Activated naive CD8-positive, alpha-beta T cell treated with anti-CD3 and anti-CD28 coated beads for 36 hours (primary cell): ENCODE results near the gene GPR82. TPM values are rescaled to one million over a fixed set of nuclear protein-coding genes. Genes with fewer than 3 reads are reported as not detected.
A peak's percentile ranks its signal among the peaks of the same experiment; 100 is the strongest.

ENCODE experiments used
- DNase-seq: peaks from one replicate; pipeline ENCODE4 v3.0.0; 2021
- H3K27ac Mint-ChIP-seq: one replicate; pipeline ENCODE4 v1.8.0; 2022; ENCODE audit warnings: mild to moderate bottlenecking, moderate library complexity, mixed read lengths
- H3K27me3 Mint-ChIP-seq: one replicate; pipeline ENCODE4 v1.8.0; 2022; ENCODE audit warnings: mild to moderate bottlenecking, mixed read lengths
- H3K36me3 Mint-ChIP-seq: one replicate; pipeline ENCODE4 v1.8.0; 2021; ENCODE audit warnings: mild to moderate bottlenecking, mixed read lengths
- H3K4me1 Mint-ChIP-seq: one replicate; pipeline ENCODE4 v1.8.0; 2021; ENCODE audit warnings: mixed read lengths
- H3K4me3 Mint-ChIP-seq: one replicate; pipeline ENCODE4 v1.8.0; 2022; ENCODE audit warnings: mild to moderate bottlenecking, moderate library complexity, mixed read lengths
- H3K9me3 Mint-ChIP-seq: one replicate; pipeline ENCODE4 v1.8.0; 2022; ENCODE audit warnings: mixed read lengths
- total RNA-seq, 2 experiments: library from RNA; stranded (reverse); gene quantifications; one replicate each; pipeline ENCODE4 v1.2.3, GENCODE V29; 2021

GPR82 gene
- total RNA-seq, 2 experiments from 2014 or later: 0.12 to 0.14 TPM

DNA sequence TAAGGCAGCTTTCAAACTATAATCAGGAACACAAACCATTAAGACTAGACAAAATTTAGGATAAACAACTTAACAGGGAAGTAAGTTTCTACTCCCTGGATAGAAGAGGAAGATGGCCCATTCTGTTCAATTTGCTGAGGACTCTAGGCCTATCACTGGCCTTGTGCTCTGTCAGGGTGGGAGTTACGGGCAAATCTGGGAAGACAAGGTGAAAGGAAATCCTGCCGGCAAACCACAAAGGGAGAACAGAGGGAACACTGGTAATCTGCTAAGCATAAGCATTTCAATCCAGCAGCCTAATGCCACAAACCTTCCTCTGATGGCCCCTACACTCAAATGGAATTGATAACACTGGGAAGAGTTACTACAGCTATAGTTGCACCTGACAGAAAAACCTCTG lies 8.3 kb downstream of the GPR82 start:
- no peaks in the 10 kb centered on the region for H3K27me3 Mint-ChIP-seq
- H3K4me3 Mint-ChIP-seq: no peak overlapping the region
- H3K27ac Mint-ChIP-seq: no peak overlapping the region
- peaks cover 7% of the 10 kb centered on the region for H3K36me3 Mint-ChIP-seq
- H3K4me1 Mint-ChIP-seq: peaks cover 31% of the 10 kb centered on the region
- no peaks in the 10 kb centered on the region for H3K9me3 Mint-ChIP-seq
- no peak for DNase-seq

DNA sequence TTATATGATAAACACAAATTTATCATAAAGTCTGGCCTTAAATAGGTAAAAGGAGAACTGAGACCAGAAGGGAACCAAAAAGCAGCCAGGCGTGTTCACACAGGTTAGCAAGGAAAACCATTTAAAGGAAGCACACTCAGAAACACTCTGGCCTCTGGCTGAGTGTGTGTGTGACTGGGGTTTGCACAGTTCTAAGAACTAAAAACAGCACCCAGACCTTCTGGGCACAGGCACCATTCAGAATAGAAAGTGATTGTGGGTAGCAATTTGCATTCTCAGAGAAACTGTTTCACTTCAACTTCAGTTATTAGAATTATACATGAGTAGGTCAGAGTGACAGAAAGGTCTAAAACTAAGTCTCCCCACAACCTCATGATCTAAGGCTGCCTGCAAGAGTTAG lies 10.0 kb downstream of the GPR82 start:
- DNase-seq: peak; percentile 19
- H3K27ac Mint-ChIP-seq: peak overlapping the region; percentile 92
- peak overlapping the region; percentile 32 for H3K4me3 Mint-ChIP-seq
- peaks cover 27% of the 10 kb centered on the region for H3K4me1 Mint-ChIP-seq
- H3K9me3 Mint-ChIP-seq: no peaks in the 10 kb centered on the region
- H3K27me3 Mint-ChIP-seq: no peaks in the 10 kb centered on the region
- peaks cover 5% of the 10 kb centered on the region for H3K36me3 Mint-ChIP-seq

DNA sequence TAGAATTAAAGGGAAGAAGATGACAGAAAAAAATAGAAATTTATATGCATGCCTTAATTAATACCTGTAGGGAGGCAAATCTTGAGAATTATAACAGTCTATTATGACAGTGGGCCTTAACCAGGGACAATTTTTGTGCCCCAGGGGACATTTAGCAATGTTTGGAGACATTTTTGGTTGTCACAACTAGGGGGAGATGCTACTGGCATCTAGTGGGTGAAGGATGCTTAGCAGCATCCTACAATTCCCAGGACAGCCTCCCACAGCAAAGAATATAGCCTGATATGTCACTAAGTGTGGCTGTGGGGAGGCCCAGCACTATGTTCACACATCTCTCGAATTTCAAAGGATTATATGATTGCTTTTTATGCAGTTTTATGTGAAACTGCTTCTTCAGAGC lies 10.5 kb downstream of the GPR82 start:
- Mint-ChIP-seq H3K4me3 (peak overlapping the region; percentile 32), H3K27ac (peak overlapping the region; percentile 92), H3K4me1 (peaks cover 27% of the 10 kb centered on the region), H3K27me3 (no peaks in the 10 kb centered on the region), H3K9me3 (no peaks in the 10 kb centered on the region), H3K36me3 (peaks cover 5% of the 10 kb centered on the region)
- no peak for DNase-seq

DNA sequence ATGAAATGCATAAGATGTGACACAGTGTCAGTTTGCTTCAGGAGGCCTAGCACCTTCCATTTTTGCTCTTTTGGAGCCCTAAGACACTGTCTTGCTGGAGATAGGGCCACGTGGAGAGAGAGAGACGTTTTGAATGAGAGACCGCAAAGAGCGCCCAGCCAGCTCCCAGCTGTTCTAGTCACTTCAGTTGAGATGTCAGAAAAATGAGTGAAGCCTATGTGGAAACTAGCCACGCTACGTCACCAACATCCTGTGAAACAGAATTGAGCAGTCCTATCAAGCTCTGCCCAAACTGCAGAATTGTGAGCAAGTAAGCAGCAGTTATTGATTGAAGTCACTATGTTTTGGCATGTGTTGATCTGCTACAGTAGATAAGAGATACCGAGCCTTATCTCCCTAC lies 13.1 kb downstream of the GPR82 start:
- DNase-seq: peak; percentile 10
- Mint-ChIP-seq H3K27ac (peak overlapping the region; percentile 64), H3K27me3 (no peaks in the 10 kb centered on the region), H3K4me3 (no peak overlapping the region), H3K9me3 (no peaks in the 10 kb centered on the region), H3K36me3 (peaks cover 2% of the 10 kb centered on the region), H3K4me1 (peaks cover 37% of the 10 kb centered on the region)

DNA sequence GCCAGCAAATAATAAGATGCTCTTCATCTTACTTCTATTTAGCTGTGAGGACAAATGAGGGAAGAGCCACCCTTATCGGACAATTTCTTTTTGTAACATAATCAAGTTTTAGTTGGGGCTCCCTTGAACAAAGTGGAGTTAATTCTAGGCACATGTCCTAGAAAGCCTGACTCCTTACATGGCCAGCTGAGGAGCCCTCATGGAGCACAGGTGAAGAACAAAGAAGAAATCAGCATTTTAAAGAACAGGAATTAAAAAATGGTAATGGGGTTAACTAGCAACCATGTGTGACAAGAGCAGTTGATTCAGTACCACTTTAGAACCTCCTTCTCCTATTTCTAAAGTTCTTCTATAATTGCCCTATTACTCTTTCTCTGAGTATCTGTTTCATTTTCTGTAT lies 15.9 kb downstream of the GPR82 start:
- Mint-ChIP-seq H3K4me3 (no peak overlapping the region), H3K27ac (no peak overlapping the region), H3K36me3 (peaks cover 10% of the 10 kb centered on the region), H3K4me1 (peaks cover 35% of the 10 kb centered on the region), H3K9me3 (no peaks in the 10 kb centered on the region), H3K27me3 (no peaks in the 10 kb centered on the region)
- DNase-seq: no peak

DNA sequence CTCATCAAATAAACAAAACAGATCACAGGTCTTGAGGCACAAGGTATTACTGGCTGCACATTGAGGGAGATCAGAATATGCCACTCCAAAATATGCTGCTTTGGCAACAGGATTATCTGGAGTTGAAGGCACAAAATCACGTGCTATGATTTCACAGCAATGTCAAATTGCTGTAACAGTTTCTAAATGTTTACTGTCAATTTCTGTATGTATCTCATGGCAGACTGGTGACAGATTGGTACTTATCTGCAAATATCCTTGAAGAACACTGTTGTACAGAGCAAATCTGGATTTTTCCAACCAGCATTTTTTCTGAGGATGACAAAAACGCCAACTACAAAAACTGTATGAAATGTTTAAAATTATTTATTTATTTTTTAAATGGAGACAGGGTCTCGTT lies 26.7 kb downstream of the GPR82 start:
- Mint-ChIP-seq H3K27me3 (no peaks in the 10 kb centered on the region), H3K4me3 (no peak overlapping the region), H3K27ac (no peak overlapping the region), H3K9me3 (no peaks in the 10 kb centered on the region), H3K36me3 (peaks cover 4% of the 10 kb centered on the region), H3K4me1 (peaks cover 3% of the 10 kb centered on the region)
- DNase-seq: no peak

DNA sequence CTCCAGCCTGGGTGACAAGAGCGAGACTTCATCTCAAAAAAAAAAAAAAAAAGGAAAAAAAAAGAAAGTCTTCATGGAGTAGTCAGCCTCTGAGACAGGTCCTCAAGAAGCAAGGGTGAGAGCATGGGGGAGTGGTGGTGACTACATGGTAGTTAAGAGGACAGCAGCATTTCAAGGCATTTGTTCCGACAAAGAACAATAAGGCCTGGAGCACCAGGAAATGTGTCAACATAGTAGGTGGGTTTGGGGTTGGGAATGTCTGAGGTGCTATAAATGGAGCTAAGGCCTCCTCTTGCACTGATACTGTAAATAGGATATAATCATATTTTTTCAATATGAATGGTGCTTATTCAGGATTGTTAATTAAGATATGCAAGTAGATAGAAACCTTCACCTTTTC lies 34.4 kb downstream of the GPR82 start:
- Mint-ChIP-seq H3K9me3 (no peaks in the 10 kb centered on the region), H3K4me3 (no peak overlapping the region), H3K36me3 (no peaks in the 10 kb centered on the region), H3K27me3 (no peaks in the 10 kb centered on the region), H3K4me1 (peaks cover 9% of the 10 kb centered on the region), H3K27ac (no peak overlapping the region)
- no peak for DNase-seq

DNA sequence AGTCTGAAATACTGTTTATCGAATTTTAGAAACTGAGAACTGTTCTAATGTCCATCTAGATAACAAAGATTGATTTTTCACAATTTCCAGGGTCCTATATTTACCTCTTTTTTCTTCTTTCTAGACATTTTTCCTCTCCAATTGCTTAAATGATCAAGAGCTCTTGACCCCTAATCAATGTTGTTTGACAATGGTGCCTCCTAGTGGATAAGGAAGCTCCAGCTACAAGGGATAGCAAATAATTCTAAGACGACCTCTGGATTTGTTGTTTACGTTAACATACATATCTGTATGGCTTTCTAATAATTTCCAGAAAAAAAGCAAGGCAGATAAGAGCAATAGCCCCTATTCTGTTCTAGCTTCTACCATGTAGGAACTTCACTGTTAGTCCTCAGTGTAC lies 35.8 kb downstream of the GPR82 start:
- H3K36me3 Mint-ChIP-seq: peaks cover 3% of the 10 kb centered on the region
- no peak overlapping the region for H3K27ac Mint-ChIP-seq
- no peaks in the 10 kb centered on the region for H3K9me3 Mint-ChIP-seq
- H3K4me3 Mint-ChIP-seq: no peak overlapping the region
- peaks cover 11% of the 10 kb centered on the region for H3K4me1 Mint-ChIP-seq
- no peaks in the 10 kb centered on the region for H3K27me3 Mint-ChIP-seq
- no peak for DNase-seq

DNA sequence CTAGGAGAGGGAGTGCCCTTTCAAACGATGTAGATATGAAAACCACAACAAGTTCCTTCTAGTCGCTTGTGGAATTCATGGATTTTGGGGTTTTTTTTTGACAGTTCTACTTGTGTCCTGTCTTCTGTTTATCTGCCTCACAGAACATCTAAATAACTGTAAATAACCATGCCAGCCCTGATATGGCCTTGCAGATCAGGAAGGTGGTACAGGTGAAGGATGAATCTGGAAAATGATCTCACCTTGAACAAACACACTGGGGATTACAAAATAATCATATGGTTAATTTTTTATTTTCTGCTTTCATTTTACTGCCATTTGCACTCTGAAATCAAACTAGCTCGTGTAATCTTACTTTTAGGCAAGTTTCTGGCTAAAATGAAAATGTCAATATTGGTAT lies 37.2 kb downstream of the GPR82 start:
- H3K4me1 Mint-ChIP-seq: peaks cover 11% of the 10 kb centered on the region
- no peak overlapping the region for H3K4me3 Mint-ChIP-seq
- H3K9me3 Mint-ChIP-seq: no peaks in the 10 kb centered on the region
- H3K27ac Mint-ChIP-seq: no peak overlapping the region
- H3K36me3 Mint-ChIP-seq: peaks cover 3% of the 10 kb centered on the region
- no peaks in the 10 kb centered on the region for H3K27me3 Mint-ChIP-seq
- no peak for DNase-seq

DNA sequence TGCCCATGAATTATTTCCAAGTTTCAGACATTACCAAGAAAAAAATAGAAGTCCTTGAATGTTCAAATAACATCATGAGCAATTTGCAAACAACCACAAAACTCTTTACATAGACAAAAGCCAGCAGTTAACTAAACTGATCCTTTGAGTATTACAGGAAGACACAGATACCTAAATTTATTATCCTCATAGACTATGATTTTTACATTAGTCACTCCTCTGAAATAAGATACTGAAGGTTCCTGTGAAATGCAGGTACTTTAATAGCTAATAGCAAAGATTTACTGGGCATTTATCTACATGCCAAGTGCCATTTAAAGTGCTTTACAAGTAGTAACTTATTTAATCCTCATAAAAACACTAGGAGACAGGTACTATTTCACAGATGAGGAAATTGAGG lies 37.7 kb downstream of the GPR82 start:
- Mint-ChIP-seq H3K36me3 (peaks cover 3% of the 10 kb centered on the region), H3K4me1 (peaks cover 11% of the 10 kb centered on the region), H3K4me3 (no peak overlapping the region), H3K27ac (no peak overlapping the region), H3K9me3 (no peaks in the 10 kb centered on the region), H3K27me3 (no peaks in the 10 kb centered on the region)
- DNase-seq: no peak

DNA sequence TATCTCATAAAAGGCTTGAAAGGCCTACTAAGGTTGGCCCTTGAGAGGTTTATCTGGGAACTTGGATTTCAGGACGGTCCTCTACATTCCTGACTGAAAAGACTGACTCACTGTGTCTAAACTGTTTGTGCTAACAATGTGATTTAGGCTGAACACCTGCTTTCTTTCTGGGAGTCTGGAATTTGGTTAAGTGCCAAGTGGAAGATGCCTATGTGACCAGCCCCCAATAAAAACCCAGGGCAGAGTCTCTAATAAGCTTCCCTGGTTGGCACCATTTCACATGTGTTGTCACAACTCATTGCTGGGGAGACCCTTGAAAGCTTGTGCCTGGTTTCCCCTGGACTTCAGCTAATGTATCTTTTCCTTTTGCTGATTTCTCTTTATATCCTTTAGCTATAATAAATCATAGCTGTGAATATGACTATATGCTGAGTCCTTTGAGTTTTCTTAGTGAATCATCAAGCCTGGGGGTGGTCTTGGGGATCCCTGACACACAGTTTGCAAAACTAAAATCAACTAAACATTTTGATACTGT lies 55.1 kb downstream of the GPR82 start:
- Mint-ChIP-seq H3K4me3 (no peak overlapping the region), H3K27me3 (no peaks in the 10 kb centered on the region), H3K9me3 (no peaks in the 10 kb centered on the region), H3K27ac (no peak overlapping the region), H3K36me3 (peaks cover 3% of the 10 kb centered on the region), H3K4me1 (peaks cover 8% of the 10 kb centered on the region)
- no peak for DNase-seq

Other genes starting within 250 kb of the GPR82 start
- 1 to 10 TPM; 1.0 to 1.4 TPM for gene GPR34, start 35.2 kb upstream of the GPR82 start, total RNA-seq
- gene CASK, start 199.4 kb downstream of the GPR82 start, total RNA-seq: 10 to 100 TPM; 16.6 to 20.4 TPM